GM12801 (cell line): Measurements from ENCODE around the gene FLNB.

Experiments
- TF ChIP-seq, protein P1 (sequence below): IDR thresholded peaks from one replicate; pipeline ENCODE4 v1.5.1; 2011; ENCODE audit warnings: control low read depth; ENCODE audit not compliant: insufficient read length; ENCODE audit errors: extremely low read depth

Gene FLNB, protein sequence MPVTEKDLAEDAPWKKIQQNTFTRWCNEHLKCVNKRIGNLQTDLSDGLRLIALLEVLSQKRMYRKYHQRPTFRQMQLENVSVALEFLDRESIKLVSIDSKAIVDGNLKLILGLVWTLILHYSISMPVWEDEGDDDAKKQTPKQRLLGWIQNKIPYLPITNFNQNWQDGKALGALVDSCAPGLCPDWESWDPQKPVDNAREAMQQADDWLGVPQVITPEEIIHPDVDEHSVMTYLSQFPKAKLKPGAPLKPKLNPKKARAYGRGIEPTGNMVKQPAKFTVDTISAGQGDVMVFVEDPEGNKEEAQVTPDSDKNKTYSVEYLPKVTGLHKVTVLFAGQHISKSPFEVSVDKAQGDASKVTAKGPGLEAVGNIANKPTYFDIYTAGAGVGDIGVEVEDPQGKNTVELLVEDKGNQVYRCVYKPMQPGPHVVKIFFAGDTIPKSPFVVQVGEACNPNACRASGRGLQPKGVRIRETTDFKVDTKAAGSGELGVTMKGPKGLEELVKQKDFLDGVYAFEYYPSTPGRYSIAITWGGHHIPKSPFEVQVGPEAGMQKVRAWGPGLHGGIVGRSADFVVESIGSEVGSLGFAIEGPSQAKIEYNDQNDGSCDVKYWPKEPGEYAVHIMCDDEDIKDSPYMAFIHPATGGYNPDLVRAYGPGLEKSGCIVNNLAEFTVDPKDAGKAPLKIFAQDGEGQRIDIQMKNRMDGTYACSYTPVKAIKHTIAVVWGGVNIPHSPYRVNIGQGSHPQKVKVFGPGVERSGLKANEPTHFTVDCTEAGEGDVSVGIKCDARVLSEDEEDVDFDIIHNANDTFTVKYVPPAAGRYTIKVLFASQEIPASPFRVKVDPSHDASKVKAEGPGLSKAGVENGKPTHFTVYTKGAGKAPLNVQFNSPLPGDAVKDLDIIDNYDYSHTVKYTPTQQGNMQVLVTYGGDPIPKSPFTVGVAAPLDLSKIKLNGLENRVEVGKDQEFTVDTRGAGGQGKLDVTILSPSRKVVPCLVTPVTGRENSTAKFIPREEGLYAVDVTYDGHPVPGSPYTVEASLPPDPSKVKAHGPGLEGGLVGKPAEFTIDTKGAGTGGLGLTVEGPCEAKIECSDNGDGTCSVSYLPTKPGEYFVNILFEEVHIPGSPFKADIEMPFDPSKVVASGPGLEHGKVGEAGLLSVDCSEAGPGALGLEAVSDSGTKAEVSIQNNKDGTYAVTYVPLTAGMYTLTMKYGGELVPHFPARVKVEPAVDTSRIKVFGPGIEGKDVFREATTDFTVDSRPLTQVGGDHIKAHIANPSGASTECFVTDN (N-terminal part only)

DNA sequence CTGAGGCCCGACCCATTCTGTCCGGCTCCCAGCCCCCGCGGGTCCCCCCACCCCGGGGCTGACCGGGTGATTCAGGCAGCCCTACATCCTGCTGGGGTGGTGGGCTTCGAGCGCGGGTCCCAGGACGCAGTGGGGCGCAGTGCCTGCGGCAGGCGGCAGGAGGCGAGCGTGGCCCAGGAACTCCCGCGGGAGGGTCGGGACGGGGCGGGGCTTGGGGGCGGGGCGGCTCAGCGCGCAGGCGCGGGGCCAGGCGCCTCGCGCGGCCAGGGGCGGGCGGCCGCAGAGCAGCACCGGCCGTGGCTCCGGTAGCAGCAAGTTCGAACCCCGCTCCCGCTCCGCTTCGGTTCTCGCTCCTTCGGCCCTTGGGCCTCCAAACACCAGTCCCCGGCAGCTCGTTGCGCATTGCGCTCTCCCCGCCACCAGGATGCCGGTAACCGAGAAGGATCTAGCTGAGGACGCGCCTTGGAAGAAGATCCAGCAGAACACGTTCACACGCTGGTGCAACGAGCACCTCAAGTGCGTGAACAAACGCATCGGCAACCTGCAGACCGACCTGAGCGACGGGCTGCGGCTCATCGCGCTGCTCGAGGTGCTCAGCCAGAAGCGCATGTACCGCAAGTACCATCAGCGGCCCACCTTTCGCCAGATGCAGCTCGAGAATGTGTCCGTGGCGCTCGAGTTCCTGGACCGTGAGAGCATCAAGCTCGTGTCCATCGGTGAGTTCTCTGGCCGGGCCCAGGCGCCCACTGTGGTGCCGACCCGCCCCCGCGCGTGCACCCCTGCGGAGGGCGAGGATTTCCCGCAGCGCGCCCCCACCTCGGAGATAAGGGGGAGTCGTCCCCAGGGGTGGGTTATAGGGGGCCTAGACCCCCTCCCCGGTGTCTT lies at the start of gene FLNB:
Gene FLNB, plus strand, starts transcription at position 282 of the 885 bp plus-strand sequence. Its CDS starts 143 bp downstream, at position 425.
- TF ChIP-seq, protein P1, sequence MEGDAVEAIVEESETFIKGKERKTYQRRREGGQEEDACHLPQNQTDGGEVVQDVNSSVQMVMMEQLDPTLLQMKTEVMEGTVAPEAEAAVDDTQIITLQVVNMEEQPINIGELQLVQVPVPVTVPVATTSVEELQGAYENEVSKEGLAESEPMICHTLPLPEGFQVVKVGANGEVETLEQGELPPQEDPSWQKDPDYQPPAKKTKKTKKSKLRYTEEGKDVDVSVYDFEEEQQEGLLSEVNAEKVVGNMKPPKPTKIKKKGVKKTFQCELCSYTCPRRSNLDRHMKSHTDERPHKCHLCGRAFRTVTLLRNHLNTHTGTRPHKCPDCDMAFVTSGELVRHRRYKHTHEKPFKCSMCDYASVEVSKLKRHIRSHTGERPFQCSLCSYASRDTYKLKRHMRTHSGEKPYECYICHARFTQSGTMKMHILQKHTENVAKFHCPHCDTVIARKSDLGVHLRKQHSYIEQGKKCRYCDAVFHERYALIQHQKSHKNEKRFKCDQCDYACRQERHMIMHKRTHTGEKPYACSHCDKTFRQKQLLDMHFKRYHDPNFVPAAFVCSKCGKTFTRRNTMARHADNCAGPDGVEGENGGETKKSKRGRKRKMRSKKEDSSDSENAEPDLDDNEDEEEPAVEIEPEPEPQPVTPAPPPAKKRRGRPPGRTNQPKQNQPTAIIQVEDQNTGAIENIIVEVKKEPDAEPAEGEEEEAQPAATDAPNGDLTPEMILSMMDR, result no peak

DNA sequence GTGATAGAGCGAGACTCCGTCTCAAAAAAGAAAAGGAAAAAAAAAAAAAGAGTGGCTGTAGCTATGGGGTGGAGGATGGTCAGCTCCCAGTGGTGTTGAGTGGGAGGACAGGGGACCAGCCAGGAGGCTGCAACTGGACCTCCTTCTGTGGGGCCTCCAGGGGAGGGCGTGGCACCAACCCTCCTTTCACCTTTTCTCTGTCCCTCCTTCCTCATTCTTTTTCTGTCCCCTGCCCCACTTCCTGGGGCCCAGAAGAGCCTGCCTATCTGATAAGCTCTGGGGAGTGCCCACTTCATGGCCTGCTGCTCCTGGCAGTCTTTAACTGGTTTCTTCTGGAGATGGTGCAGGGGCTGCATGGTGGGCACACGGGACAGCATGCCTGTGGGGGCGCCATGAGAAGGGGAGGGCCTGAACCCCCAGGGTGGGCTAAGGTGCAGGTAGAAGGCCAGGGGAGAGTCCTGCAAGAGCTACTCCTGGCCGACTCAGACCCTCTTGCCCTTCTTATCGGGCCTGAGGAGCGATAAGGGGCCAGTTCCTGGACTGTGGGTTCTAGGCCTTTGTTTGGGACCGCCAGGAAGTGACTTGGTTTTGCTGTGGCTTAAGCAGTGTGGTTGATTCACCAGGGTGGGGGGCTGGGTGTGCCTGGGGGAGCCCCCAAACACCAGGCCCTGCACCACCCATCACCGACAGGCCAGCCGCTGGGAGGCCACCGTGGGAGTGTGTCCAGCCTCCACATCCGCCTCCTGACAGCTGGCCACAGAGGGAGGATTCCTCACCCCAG lies 49.4 kb upstream of the FLNB start:
- TF ChIP-seq, protein P1, result no peak

DNA sequence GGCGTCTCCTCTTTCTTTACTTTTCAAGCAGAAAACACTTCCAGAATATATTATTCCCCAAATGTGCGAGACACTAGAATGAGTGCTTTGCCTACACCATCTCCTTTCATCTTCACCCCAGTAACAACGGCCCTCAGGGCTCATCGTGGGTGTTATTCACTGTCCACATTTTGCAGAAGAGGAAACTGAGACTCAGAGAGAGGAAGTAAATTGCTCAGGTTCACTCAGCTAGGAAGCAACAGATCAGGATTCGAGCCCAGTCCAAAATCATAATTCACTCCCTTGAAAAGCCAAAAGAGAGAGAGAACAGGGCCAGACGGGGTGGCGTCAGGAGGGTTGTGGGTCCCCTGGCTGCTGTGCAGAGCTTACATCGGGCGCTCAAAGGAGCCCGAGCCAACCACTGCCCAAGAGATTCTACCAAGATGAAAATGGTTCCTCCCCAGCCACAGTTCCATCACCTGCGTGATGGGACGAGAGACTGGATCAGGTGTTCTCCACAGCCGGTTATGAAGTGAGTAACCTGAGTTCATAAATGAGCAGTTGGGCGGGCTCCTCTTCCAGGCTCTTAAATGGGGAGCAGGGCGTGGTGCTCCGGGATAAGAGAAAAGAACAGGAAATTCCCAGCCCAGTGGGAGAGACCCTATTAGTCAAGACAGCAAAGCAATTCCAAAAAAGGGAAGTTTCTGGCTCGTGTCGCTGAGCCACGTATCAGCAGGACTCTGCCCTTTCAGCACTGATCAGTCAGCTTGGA lies 48.6 kb upstream of the FLNB start:
- TF ChIP-seq, protein P1, result no peak

DNA sequence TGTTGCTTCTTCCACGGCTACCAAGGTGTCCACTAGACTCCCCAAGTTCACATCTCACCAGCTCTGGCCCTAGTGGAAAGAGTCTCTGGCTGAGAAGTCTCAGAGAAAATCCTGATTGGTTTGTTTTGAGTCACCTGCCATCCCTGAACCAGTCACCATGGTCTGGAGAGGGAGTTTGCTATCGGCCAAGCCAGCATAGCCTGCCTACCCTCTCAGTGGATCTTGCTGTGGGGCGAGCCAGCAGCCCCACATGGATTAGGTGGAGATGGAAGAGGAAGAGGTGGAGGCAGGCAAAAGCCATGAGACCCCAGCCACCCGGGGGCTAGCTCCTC lies 48.1 kb upstream of the FLNB start:
- TF ChIP-seq, protein P1, result no peak

DNA sequence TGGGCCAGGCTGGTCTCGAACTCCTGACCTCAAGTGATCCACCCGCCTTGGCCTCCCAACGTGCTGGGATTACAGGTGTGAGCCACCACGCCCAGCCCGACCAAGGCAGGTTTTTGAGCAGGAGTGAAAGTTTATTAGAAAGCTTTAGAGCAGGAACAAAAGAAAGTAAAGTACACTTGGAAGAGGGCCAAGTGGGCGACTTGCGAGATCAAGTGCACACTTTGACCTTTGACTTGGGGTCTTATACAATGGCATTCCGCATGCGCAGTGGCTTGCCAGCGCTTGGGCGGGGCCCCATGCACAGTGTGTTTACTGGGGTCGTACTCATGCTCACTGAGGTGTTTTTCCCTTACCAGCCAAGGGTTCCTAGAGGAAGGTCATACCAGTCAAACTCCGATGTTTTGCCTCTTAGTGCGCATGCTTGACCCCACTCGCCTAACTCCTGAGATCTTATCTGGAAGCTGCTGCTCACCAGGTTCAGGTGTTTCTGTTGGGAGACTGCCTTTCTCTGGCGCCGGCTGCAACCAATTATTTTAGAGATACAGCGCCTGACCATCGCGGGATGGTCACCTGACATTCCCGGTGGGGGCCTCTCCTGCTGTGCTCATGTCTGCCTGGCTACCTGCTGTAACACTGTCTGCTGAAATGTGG lies 46.9 kb upstream of the FLNB start:
- TF ChIP-seq, protein P1, result no peak
